Suprapubic skin (tissue), 4 donors: ENCODE data around the gene CCDC92B.

Source experiments
- CTCF ChIP-seq, 2 donors: fragments of 200-600 bp in 1 of 2; fragments of 450-650 bp in 1 of 2; sonication (generic) in 1 of 2; IDR thresholded peaks; one replicate each; pipeline ENCODE4 v1.5.1; 2016 to 2019; ENCODE audit warnings: antibody characterized with exemption in 2 of 2, mild to moderate bottlenecking in 1 of 2, moderate library complexity in 1 of 2
- POLR2A ChIP-seq, 2 donors: fragments of 450-650 bp; IDR thresholded peaks; one replicate each; pipeline ENCODE4 v1.6.1; 2017; ENCODE audit warnings: antibody characterized with exemption in 2 of 2, mild to moderate bottlenecking in 2 of 2, moderate library complexity in 2 of 2
- POLR2AphosphoS5 ChIP-seq, 3 donors: sonication (generic); formaldehyde crosslinking; IDR thresholded peaks; one replicate each; pipeline ENCODE4 v1.6.1; 2017; ENCODE audit warnings: antibody characterized with exemption in 3 of 3

- TF ChIP-seq CTCF (IDR thresholded peaks at IDR 0.05) = no peak
- no peak for TF ChIP-seq POLR2A (IDR thresholded peaks at IDR 0.05)
- TF ChIP-seq POLR2AphosphoS5 (IDR thresholded peaks at IDR 0.05) = no peak
These were observed 54.8 kb downstream of the CCDC92B start for GRCh38 chr17:2694381-2695242.
